ENCODE measurements around the gene GREB1.

GREB1 gene

GRCh38 chr2:11680901-11681721 lies 147.3 kb downstream of the GREB1 start:
- no peak for DNase-seq (ENCODE audit: low read depth in 2 of 2)

- peak; percentile 31 to 51 for DNase-seq (ENCODE audit: low read depth in 2 of 2)
These were observed 148.1 kb downstream of the GREB1 start for GRCh38 chr2:11681722-11682589.

GRCh38 chr2:11682590-11682915 lies 148.7 kb downstream of the GREB1 start:
- DNase-seq (ENCODE audit: low read depth in 2 of 2): no peak

- no peak for DNase-seq (ENCODE audit: low read depth in 2 of 2)
These were observed 149.6 kb downstream of the GREB1 start for GRCh38 chr2:11683476-11683875.

- DNase-seq (ENCODE audit: low read depth in 2 of 2): no peak
These were observed 150.1 kb downstream of the GREB1 start for GRCh38 chr2:11683966-11684365.

GRCh38 chr2:11684894-11685460 lies 151.1 kb downstream of the GREB1 start:
- DNase-seq (ENCODE audit: low read depth in 2 of 2): no peak

- no peak for DNase-seq (ENCODE audit: low read depth in 2 of 2)
These were observed 152.1 kb downstream of the GREB1 start for GRCh38 chr2:11685906-11686470.

GRCh38 chr2:11687736-11688135 lies 153.9 kb downstream of the GREB1 start:
- no peak for DNase-seq (ENCODE audit: low read depth in 2 of 2)

- DNase-seq (ENCODE audit: low read depth in 2 of 2): peak; percentile 75 to 80
These were observed 154.6 kb downstream of the GREB1 start for GRCh38 chr2:11688222-11689069.

GRCh38 chr2:11691076-11691660 lies 157.3 kb downstream of the GREB1 start:
- no peak for DNase-seq (ENCODE audit: low read depth in 2 of 2)

Measured in activated CD4-positive, alpha-beta T cell treated with anti-CD3 and anti-CD28 coated beads for 24 hours (primary cell).